Kidney (tissue), 14 donors: ENCODE data around the gene TAF12. TPM values are rescaled to one million over a fixed set of nuclear protein-coding genes. Genes with fewer than 3 reads are reported as not detected.

Source experiments
- DNase-seq, 5 donors: peaks; one replicate each; pipeline ENCODE4 v3.0.0-alpha.2; 2013 to 2020
- FAIRE-seq: peaks from 2 replicates; lab custom pipeline; 2012; peaks lifted over from hg19 to GRCh38; lab: Jason Lieb, UNC
- H3K27ac ChIP-seq, 2 donors: one replicate each; pipeline ENCODE4 v1.7.0; 2013; ENCODE audit warnings: low read depth in 2 of 2, low read length in 2 of 2, inconsistent platforms in 1 of 2
- H3K27me3 ChIP-seq: one replicate; pipeline ENCODE4 v1.7.1; 2013; ENCODE audit warnings: low read length, inconsistent platforms; ENCODE audit not compliant: control insufficient read depth, insufficient read depth
- H3K36me3 ChIP-seq, 3 donors: one replicate each; pipeline versions ENCODE4 v1.7.0 to v1.7.1; 2013; ENCODE audit warnings: low read length in 3 of 3, control low read depth in 1 of 3, inconsistent platforms in 1 of 3; ENCODE audit not compliant: insufficient read depth in 3 of 3, control insufficient read depth in 2 of 3
- H3K4me1 ChIP-seq, 3 donors: one replicate each; pipeline versions ENCODE4 v1.7.0 to v1.7.1; 2013; ENCODE audit warnings: low read length in 3 of 3, inconsistent platforms in 1 of 3, low read depth in 1 of 3; ENCODE audit not compliant: control insufficient read depth in 2 of 3, insufficient read depth in 2 of 3
- H3K4me3 ChIP-seq, 3 donors: one replicate each; pipeline versions ENCODE4 v1.7.0 to v1.8.1; 2013; ENCODE audit warnings: low read length in 3 of 3, control low read depth in 1 of 3, inconsistent platforms in 1 of 3
- H3K9ac ChIP-seq, 3 donors: one replicate each; pipeline versions ENCODE4 v1.7.0 to v1.7.1; 2013; ENCODE audit warnings: low read length in 3 of 3, control low read depth in 1 of 3, inconsistent platforms in 1 of 3
- H3K9me3 ChIP-seq, 3 donors: one replicate each; pipeline versions ENCODE4 v1.7.0 to v1.7.1; 2013; ENCODE audit warnings: low read length in 3 of 3, control low read depth in 1 of 3, inconsistent platforms in 1 of 3; ENCODE audit not compliant: control insufficient read depth in 2 of 3, insufficient read depth in 1 of 3
- intact Hi-C: fragments of 100-400 bp; cut with DNase I; formaldehyde crosslinking; loops from one replicate; pipeline ENCODE4 v1.11.1; 2022
- polyA plus RNA-seq: library from polyadenylated mRNA; stranded (reverse); fragments of 350-450 nt; fragmentation: Illumina TruSeq; extraction: RNeasy Lipid Tissue Mini Kit (QIAGEN cat#74804); gene quantifications from one replicate; pipeline ENCODE4 v1.2.3, GENCODE V29; 2014; ENCODE audit warnings: low read depth, low replicate concordance; ENCODE audit not compliant: insufficient read depth
- total RNA-seq: library from RNA; stranded (reverse); fragmentation: NEBNext Ultra II Directional; extraction: Animal tissue kit (Norgen Biotek cat#: 25700); gene quantifications from one replicate; pipeline ENCODE4 v1.2.1, GENCODE V29; 2021
- TF ChIP-seq, protein P1 (sequence below): IDR thresholded peaks from 3 replicates; pipeline ENCODE4 v1.5.1; 2012; ENCODE audit warnings: mild to moderate bottlenecking, moderate library complexity, borderline replicate concordance; ENCODE audit not compliant: insufficient read depth; ENCODE audit errors: extremely low read depth
- donor health status: control.
- donor health status: control.
- donor health status: control.
- donor health status: control.
- donor health status: control.
- donor health status: DM: yes; HTN: yes; CAD: no.
- donor health status: Normal renal cell carcinoma (clear cell type).

Gene TAF12
- total and polyA plus RNA-seq, 2 donors from 2014 or later = 15.0 to 22.8 TPM

DNA sequence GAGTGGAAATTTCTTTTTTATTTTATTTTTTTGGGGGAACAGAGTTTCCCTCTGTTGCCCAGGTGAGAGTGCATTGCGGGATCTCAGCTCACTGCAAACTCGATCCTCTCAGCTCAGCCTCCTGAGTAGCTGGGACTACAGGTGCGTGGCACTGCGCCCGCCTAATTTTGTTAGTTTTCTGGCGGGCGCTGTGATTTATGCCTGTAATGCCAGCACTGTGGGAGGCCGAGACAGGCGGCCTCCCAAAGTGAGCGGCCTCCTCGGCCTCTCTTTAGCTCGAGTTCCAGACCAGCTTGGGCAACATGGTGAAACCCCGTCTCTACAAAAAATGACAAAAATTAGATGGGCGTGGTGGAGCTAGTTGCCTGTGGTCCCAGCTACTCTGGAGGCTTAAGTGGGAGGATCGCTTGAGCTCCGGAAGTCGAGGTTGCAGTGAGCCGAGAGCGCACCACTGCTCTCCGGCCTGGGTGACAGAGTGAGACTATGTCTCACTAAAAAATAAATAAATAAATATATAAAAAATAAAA is 28.4 kb upstream of the TAF12 start:
- intact Hi-C loops = no loop called here
- no peak for DNase-seq
- no peak overlapping the region for H3K9ac ChIP-seq
- H3K9me3 ChIP-seq = no peaks in the 10 kb centered on the region
- TF ChIP-seq, protein P1, sequence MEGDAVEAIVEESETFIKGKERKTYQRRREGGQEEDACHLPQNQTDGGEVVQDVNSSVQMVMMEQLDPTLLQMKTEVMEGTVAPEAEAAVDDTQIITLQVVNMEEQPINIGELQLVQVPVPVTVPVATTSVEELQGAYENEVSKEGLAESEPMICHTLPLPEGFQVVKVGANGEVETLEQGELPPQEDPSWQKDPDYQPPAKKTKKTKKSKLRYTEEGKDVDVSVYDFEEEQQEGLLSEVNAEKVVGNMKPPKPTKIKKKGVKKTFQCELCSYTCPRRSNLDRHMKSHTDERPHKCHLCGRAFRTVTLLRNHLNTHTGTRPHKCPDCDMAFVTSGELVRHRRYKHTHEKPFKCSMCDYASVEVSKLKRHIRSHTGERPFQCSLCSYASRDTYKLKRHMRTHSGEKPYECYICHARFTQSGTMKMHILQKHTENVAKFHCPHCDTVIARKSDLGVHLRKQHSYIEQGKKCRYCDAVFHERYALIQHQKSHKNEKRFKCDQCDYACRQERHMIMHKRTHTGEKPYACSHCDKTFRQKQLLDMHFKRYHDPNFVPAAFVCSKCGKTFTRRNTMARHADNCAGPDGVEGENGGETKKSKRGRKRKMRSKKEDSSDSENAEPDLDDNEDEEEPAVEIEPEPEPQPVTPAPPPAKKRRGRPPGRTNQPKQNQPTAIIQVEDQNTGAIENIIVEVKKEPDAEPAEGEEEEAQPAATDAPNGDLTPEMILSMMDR = no peak
- no peaks in the 10 kb centered on the region for H3K27me3 ChIP-seq
- H3K4me1 ChIP-seq = peaks cover 0 to 4% (median 4%) of the 10 kb centered on the region in 3 donors
- H3K36me3 ChIP-seq = no peaks in the 10 kb centered on the region
- no peak overlapping the region for H3K4me3 ChIP-seq
- no peak for FAIRE-seq
- H3K27ac ChIP-seq = no peak overlapping the region

DNA sequence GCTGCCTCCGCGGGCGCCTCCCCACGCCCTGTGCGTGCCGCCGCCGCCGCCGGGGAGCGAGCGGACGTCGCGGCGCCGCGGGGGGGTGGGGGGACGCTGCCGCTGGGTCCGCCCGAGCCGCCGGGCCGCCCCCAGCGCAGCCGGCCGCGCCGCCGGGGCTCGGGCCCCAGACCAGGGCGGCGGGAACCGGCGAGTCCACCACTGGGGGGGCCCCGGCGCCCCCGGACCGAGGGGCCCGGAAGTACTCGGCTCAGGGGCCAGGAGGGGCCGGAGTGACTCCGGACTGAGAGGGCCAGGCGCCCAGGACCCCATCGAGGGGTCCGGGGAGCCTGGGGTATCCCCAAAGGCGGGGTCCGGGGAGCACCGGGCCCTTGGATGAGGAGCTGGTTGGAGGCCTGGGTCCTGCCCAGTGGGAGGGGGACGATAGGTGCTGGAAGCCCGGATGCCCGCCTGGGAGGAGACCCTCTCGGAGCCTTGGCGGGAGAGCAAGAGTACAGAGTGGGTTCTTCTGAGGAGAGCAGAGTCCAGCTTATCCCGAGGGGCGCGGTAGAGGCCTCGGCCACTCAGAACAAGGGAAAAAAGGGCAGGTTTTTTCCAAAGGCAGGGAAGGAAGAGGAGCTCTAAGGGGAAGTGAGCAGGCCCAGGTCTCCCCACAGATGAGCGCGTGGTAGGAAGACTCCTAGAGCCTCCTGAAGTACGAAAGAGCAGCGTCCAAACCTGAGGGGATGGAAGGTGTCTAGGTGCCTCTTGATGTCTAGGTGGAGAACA is 26.3 kb upstream of the TAF12 start:
- no peaks in the 10 kb centered on the region for H3K36me3 ChIP-seq
- no peaks in the 10 kb centered on the region for H3K9me3 ChIP-seq
- peak overlapping the region; percentile 87 to 96 for H3K27ac ChIP-seq
- FAIRE-seq (no peak), DNase-seq (peak; percentile 72 to 87 (median 82))
- peak overlapping the region; percentile 77 to 84 (median 77) for H3K4me3 ChIP-seq
- TF ChIP-seq, protein P1 = no peak
- intact Hi-C loops = no loop called here
- peak overlapping the region; percentile 76 to 92 (median 89) for H3K9ac ChIP-seq
- no peaks in the 10 kb centered on the region for H3K27me3 ChIP-seq
- H3K4me1 ChIP-seq = peaks cover 0 to 4% (median 4%) of the 10 kb centered on the region in 3 donors

- intact Hi-C loops = no loop called here
- H3K4me1 ChIP-seq = peaks cover 0 to 4% (median 4%) of the 10 kb centered on the region in 3 donors
- peak within 1 kb of the TSS; percentile 77 to 86 (median 84) for H3K4me3 ChIP-seq
- TF ChIP-seq, protein P1 = no peak
- DNase-seq (peak; percentile 90 to 97 (median 95)), FAIRE-seq (no peak)
- no peaks in the 10 kb centered on the region for H3K27me3 ChIP-seq
- peak within 1 kb of the TSS; percentile 76 to 97 (median 90) for H3K9ac ChIP-seq
- H3K36me3 ChIP-seq = no peaks in the 10 kb centered on the region
- peak within 1 kb of the TSS; percentile 90 to 98 for H3K27ac ChIP-seq
- no peaks in the 10 kb centered on the region for H3K9me3 ChIP-seq
These were observed 25.5 kb upstream of the TAF12 start, which contains the start of gene GMEB1 for GRCh38 chr1:28668191-28668955. GMEB1 (plus strand) TSS chr1:28668784; CDS start chr1:28683613, 14,829 bp downstream.
